HepG2 (cell line): ENCODE data around the gene TXNRD2. TPM values are rescaled to one million over a fixed set of nuclear protein-coding genes. Genes with fewer than 3 reads are reported as not detected.

Experiments used
- CBFB ChIP-seq: sonication (generic); formaldehyde crosslinking; IDR thresholded peaks from 2 replicates; pipeline ENCODE4 v1.4.0; 2020; ENCODE audit warnings: missing genetic modification reagents
- ELF3 ChIP-seq: IDR thresholded peaks from 2 replicates; pipeline ENCODE4 v1.6.1; 2016; ENCODE audit warnings: missing genetic modification reagents, missing compliant biosample characterization
- FOXA1 ChIP-seq, 2 experiments: fragments of 450-650 bp in 1 of 2; sonication (generic) in 1 of 2; formaldehyde crosslinking in 1 of 2; IDR thresholded peaks; 2 replicates each; pipeline versions ENCODE4 v1.4.0 to v1.6.1; 2016 to 2020; ENCODE audit warnings: missing genetic modification reagents in 1 of 2
- HMG20B ChIP-seq: conservative IDR thresholded peaks from 2 replicates; pipeline ENCODE4 v1.6.1; 2016; ENCODE audit warnings: missing genetic modification reagents, missing compliant biosample characterization
- HNRNPL ChIP-seq: fragments of 200-400 bp; formaldehyde crosslinking; IDR thresholded peaks from 2 replicates; pipeline ENCODE4 v1.6.1; 2017; ENCODE audit warnings: mild to moderate bottlenecking, low read depth, low read length
- MYC ChIP-seq: sonication (generic); formaldehyde crosslinking; IDR thresholded peaks from 2 replicates; pipeline ENCODE4 v1.9.0; 2021; ENCODE audit warnings: missing genetic modification reagents, borderline replicate concordance
- NAIF1 ChIP-seq: sonication (generic); formaldehyde crosslinking; IDR thresholded peaks from 2 replicates; pipeline ENCODE4 v1.5.0; 2020; ENCODE audit warnings: mild to moderate bottlenecking, missing genetic modification reagents, borderline replicate concordance
- NFKB2 ChIP-seq: sonication (generic); formaldehyde crosslinking; IDR thresholded peaks from 2 replicates; pipeline ENCODE4 v1.4.0; 2020; ENCODE audit warnings: missing genetic modification reagents, borderline replicate concordance
- PAWR ChIP-seq: sonication (generic); formaldehyde crosslinking; IDR thresholded peaks from 2 replicates; pipeline ENCODE4 v1.4.0; 2020; ENCODE audit warnings: missing genetic modification reagents, mild to moderate bottlenecking, borderline replicate concordance
- PCBP2 ChIP-seq: fragments of 200-400 bp; formaldehyde crosslinking; optimal IDR thresholded peaks from 2 replicates; pipeline ENCODE3; 2018; ENCODE audit warnings: low read length, low read depth; ENCODE audit not compliant: poor library complexity, severe bottlenecking
- PHF21A ChIP-seq: sonication (generic); formaldehyde crosslinking; IDR thresholded peaks from 2 replicates; pipeline ENCODE4 v1.5.0; 2020; ENCODE audit warnings: mild to moderate bottlenecking, missing genetic modification reagents
- RARG ChIP-seq: sonication (generic); formaldehyde crosslinking; IDR thresholded peaks from 2 replicates; pipeline ENCODE4 v1.4.0; 2020; ENCODE audit warnings: low read depth, mild to moderate bottlenecking, missing genetic modification reagents
- SPEN ChIP-seq: sonication (generic); formaldehyde crosslinking; IDR thresholded peaks from 2 replicates; pipeline ENCODE4 v1.5.1; 2020; ENCODE audit warnings: low read depth, mild to moderate bottlenecking, missing genetic modification reagents
- SYNCRIP ChIP-seq: fragments of 200-400 bp; formaldehyde crosslinking; IDR thresholded peaks from 2 replicates; pipeline ENCODE4 v1.6.1; 2018; ENCODE audit warnings: mild to moderate bottlenecking, low read depth, low read length; ENCODE audit not compliant: insufficient read depth
- TBL1XR1 ChIP-seq: fragments of 150-350 bp; IDR thresholded peaks from 2 replicates; pipeline ENCODE4 v1.6.1; 2014; ENCODE audit warnings: borderline replicate concordance, low read length; ENCODE audit not compliant: partially characterized antibody
- ZNF101 ChIP-seq: sonication (generic); formaldehyde crosslinking; IDR thresholded peaks from 2 replicates; pipeline ENCODE4 v1.4.0; 2020; ENCODE audit warnings: mild to moderate bottlenecking, low read depth, missing genetic modification reagents, borderline replicate concordance
- ZNF253 ChIP-seq: sonication (generic); formaldehyde crosslinking; IDR thresholded peaks from 2 replicates; pipeline ENCODE4 v1.8.0; 2022; ENCODE audit warnings: mild to moderate bottlenecking, missing genetic modification reagents, borderline replicate concordance
- ZNF274 ChIP-seq: sonication (generic); formaldehyde crosslinking; IDR thresholded peaks from 2 replicates; pipeline ENCODE4 v1.5.1; 2020; ENCODE audit warnings: mild to moderate bottlenecking, missing genetic modification reagents
- ZNF468 ChIP-seq: sonication (generic); formaldehyde crosslinking; IDR thresholded peaks from 2 replicates; pipeline ENCODE4 v1.8.0; 2022; ENCODE audit warnings: mild to moderate bottlenecking, moderate library complexity, missing genetic modification reagents
- ZNF564 ChIP-seq: sonication (generic); formaldehyde crosslinking; IDR thresholded peaks from 2 replicates; pipeline ENCODE4 v1.8.1; 2023; ENCODE audit warnings: mild to moderate bottlenecking, missing genetic modification reagents
- ZNF724P ChIP-seq: sonication (generic); formaldehyde crosslinking; IDR thresholded peaks from 2 replicates; pipeline ENCODE4 v1.8.0; 2022; ENCODE audit warnings: missing genetic modification reagents, borderline replicate concordance
- ZSCAN12 ChIP-seq: sonication (generic); formaldehyde crosslinking; IDR thresholded peaks from 2 replicates; pipeline ENCODE4 v1.9.0; 2021; ENCODE audit warnings: mild to moderate bottlenecking, missing genetic modification reagents
- polyA plus RNA-seq, 8 experiments: library from polyadenylated mRNA; depleted of rRNA in 3 of 8; stranded (reverse) in 7 of 8; unstranded in 1 of 8; fragments of >200 nt; fragmentation: Illumina TruSeq in 4 of 8; extraction: Trizol in 4 of 8; gene quantifications; 2 replicates each; pipeline versions ENCODE4 v1.2.1 to v1.2.3, GENCODE V29; 2011 to 2016; ENCODE audit warnings: low read depth in 4 of 8, missing spikeins in 1 of 8, mixed read lengths in 1 of 8; ENCODE audit not compliant: insufficient read depth in 1 of 8
- total RNA-seq, 5 experiments: library from RNA; depleted of rRNA; stranded (reverse); fragments of >200 nt; fragmentation: Illumina TruSeq; extraction: Trizol; gene quantifications; 2 replicates each; pipeline ENCODE4 v1.2.3, GENCODE V29; 2016; ENCODE audit warnings: low read depth in 1 of 5
- TF ChIP-seq, protein P1 (sequence below): sonication (generic); formaldehyde crosslinking; IDR thresholded peaks from 2 replicates; pipeline ENCODE4 v1.9.0; 2022; ENCODE audit warnings: missing genetic modification reagents, mild to moderate bottlenecking, borderline replicate concordance
- TF ChIP-seq, protein P2 (sequence below): IDR thresholded peaks from 2 replicates; pipeline ENCODE4 v1.6.1; 2016; ENCODE audit warnings: missing compliant biosample characterization, missing genetic modification reagents, borderline replicate concordance
- TF ChIP-seq, protein P3 (sequence below): fragments of 450-650 bp; IDR thresholded peaks from 2 replicates; pipeline ENCODE4 v1.6.1; 2016
- TF ChIP-seq, protein P4 (sequence below): sonication (generic); formaldehyde crosslinking; IDR thresholded peaks from 2 replicates; pipeline ENCODE4 v1.4.0; 2020; ENCODE audit warnings: missing genetic modification reagents

The TXNRD2 gene
- total and polyA plus RNA-seq, 2 of the 13 experiments (the other 11 are each of a cell fraction or from before 2014, with no cell fraction given), result 17.5 to 18.6 TPM

DNA sequence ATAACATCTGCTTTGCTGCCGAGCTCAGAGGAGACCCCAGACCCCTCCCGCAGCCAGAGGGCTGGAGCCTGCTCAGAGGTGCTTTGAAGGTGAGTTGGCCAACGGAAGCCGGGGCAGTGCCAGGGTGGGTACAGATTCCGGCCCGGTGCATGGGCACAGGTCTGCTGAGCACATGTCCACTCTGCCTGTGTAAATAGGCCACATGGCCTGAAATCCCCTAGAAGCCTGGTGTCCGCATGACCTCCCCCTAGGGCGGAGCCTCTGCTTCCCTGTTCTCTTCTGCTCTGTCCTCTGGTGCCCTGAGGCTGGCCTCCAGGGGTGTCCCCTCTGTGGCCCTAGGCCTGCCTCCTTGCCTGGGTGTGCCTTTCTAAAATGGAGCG is 19.6 kb upstream of the TXNRD2 start (continued):
- TF ChIP-seq ZNF468 (CRISPR knock-in tag) (no peak), SYNCRIP (no peak), RARG (CRISPR knock-in tag) (no peak), PHF21A (CRISPR knock-in tag) (no peak), ZNF253 (CRISPR knock-in tag) (no peak), ZNF101 (CRISPR knock-in tag) (no peak), PAWR (CRISPR knock-in tag) (no peak), NAIF1 (CRISPR knock-in tag) (no peak), FOXA1 (IDR thresholded peaks at IDR 0.05) (no peak), FOXA1 (CRISPR knock-in tag; IDR thresholded peaks at IDR 0.05) (peak; percentile 50), ELF3 (no peak; the same call in 1 of the 2 replicates), CBFB (CRISPR knock-in tag) (no peak), SPEN (CRISPR knock-in tag) (no peak), MYC (CRISPR knock-in tag) (peak; percentile 75; the same call in 1 of the 2 replicates), NFKB2 (CRISPR knock-in tag) (no peak), PCBP2 (no peak), ZNF564 (CRISPR knock-in tag) (no peak), HNRNPL (peak; percentile 92), ZNF724P (no peak), TBL1XR1 (no peak), ZNF274 (CRISPR knock-in tag) (no peak), ZSCAN12 (CRISPR knock-in tag) (no peak), HMG20B (CRISPR knock-in tag) (no peak)
- TF ChIP-seq, protein P1, sequence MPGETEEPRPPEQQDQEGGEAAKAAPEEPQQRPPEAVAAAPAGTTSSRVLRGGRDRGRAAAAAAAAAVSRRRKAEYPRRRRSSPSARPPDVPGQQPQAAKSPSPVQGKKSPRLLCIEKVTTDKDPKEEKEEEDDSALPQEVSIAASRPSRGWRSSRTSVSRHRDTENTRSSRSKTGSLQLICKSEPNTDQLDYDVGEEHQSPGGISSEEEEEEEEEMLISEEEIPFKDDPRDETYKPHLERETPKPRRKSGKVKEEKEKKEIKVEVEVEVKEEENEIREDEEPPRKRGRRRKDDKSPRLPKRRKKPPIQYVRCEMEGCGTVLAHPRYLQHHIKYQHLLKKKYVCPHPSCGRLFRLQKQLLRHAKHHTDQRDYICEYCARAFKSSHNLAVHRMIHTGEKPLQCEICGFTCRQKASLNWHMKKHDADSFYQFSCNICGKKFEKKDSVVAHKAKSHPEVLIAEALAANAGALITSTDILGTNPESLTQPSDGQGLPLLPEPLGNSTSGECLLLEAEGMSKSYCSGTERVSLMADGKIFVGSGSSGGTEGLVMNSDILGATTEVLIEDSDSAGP (CRISPR knock-in tag), result no peak; the same call in 1 of the 2 replicates
- TF ChIP-seq, protein P2, sequence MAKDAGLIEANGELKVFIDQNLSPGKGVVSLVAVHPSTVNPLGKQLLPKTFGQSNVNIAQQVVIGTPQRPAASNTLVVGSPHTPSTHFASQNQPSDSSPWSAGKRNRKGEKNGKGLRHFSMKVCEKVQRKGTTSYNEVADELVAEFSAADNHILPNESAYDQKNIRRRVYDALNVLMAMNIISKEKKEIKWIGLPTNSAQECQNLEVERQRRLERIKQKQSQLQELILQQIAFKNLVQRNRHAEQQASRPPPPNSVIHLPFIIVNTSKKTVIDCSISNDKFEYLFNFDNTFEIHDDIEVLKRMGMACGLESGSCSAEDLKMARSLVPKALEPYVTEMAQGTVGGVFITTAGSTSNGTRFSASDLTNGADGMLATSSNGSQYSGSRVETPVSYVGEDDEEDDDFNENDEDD (CRISPR knock-in tag), result 0 out of 2 replicates have a peak, but pooled peaks have one; percentile 26
- TF ChIP-seq, protein P3, sequence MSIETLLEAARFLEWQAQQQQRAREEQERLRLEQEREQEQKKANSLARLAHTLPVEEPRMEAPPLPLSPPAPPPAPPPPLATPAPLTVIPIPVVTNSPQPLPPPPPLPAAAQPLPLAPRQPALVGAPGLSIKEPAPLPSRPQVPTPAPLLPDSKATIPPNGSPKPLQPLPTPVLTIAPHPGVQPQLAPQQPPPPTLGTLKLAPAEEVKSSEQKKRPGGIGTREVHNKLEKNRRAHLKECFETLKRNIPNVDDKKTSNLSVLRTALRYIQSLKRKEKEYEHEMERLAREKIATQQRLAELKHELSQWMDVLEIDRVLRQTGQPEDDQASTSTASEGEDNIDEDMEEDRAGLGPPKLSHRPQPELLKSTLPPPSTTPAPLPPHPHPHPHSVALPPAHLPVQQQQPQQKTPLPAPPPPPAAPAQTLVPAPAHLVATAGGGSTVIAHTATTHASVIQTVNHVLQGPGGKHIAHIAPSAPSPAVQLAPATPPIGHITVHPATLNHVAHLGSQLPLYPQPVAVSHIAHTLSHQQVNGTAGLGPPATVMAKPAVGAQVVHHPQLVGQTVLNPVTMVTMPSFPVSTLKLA, result peak; percentile 83
- TF ChIP-seq, protein P4, sequence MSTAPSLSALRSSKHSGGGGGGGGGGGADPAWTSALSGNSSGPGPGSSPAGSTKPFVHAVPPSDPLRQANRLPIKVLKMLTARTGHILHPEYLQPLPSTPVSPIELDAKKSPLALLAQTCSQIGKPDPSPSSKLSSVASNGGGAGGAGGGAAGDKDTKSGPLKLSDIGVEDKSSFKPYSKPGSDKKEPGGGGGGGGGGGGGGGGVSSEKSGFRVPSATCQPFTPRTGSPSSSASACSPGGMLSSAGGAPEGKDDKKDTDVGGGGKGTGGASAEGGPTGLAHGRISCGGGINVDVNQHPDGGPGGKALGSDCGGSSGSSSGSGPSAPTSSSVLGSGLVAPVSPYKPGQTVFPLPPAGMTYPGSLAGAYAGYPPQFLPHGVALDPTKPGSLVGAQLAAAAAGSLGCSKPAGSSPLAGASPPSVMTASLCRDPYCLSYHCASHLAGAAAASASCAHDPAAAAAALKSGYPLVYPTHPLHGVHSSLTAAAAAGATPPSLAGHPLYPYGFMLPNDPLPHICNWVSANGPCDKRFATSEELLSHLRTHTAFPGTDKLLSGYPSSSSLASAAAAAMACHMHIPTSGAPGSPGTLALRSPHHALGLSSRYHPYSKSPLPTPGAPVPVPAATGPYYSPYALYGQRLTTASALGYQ, result no peak
